ENCODE data around the gene LDB3.

Gene LDB3

GRCh38 chr10:86665218-86665607 lies 3.1 kb upstream of the LDB3 start:
- no peak for DNase-seq

- DNase-seq = no peak
Observed at GRCh38 chr10:86665868-86666267, 2.4 kb upstream of the LDB3 start.

- DNase-seq = no peak
Observed at GRCh38 chr10:86666538-86666937, 1.8 kb upstream of the LDB3 start.

- DNase-seq = no peak
Observed at GRCh38 chr10:86667421-86668181, 710 bp upstream of the LDB3 start.

- no peak for DNase-seq
Observed at GRCh38 chr10:86670290-86670811, 2.0 kb downstream of the LDB3 start.

DNA sequence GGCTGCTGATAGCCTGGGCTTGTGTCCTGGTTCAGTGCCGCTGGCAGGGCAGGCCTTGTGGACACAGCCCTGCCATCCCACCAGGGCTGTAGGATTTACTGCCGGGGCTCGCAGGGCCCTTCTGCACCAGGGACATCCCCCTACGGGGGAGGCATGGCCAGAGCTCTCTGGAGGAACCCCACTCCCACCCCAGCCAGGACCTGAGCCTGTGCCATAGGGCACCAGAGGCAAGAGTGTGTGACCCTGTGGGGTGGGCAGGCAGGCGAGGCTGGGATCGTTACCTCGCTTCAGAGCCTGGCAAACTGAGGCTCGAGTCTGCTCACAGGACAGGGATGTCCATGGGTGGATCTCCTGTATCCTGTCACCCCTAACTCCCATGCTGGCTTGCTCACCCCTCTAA lies 2.6 kb downstream of the LDB3 start:
- no peak for DNase-seq

- DNase-seq = no peak
Observed at GRCh38 chr10:86671419-86671818, 3.1 kb downstream of the LDB3 start.

- no peak for DNase-seq
Observed at GRCh38 chr10:86671985-86672710, 3.8 kb downstream of the LDB3 start.

GRCh38 chr10:86673216-86673826 lies 5.0 kb downstream of the LDB3 start:
- no peak for DNase-seq

GRCh38 chr10:86673827-86674581 lies 5.7 kb downstream of the LDB3 start:
- no peak for DNase-seq

GRCh38 chr10:86674912-86675311 lies 6.6 kb downstream of the LDB3 start:
- DNase-seq = no peak

- DNase-seq = no peak
Observed at GRCh38 chr10:86677374-86677773, 9.1 kb downstream of the LDB3 start.

GRCh38 chr10:86678999-86679792 lies 10.9 kb downstream of the LDB3 start:
- DNase-seq = no peak

DNA sequence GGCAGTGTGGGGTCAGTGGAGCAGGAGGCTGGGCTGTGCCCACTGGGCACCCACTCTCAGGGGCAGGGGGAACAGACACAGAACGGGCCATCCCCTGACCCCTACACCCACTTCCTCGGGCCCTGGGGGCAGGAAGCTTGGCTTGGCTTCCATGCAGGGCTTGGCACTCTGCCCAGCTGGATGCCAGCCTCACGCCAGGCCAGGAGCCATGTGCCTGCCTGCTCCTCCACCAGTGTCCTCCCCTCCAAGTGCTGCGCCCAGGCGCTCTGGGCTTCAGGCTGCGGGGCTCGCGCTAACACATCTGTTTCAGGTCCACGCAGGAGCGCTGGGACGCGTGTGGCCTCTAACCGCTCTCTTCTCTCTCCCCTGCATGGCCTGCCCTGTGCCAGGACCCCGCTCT lies 12.7 kb downstream of the LDB3 start:
- DNase-seq = no peak

DNA sequence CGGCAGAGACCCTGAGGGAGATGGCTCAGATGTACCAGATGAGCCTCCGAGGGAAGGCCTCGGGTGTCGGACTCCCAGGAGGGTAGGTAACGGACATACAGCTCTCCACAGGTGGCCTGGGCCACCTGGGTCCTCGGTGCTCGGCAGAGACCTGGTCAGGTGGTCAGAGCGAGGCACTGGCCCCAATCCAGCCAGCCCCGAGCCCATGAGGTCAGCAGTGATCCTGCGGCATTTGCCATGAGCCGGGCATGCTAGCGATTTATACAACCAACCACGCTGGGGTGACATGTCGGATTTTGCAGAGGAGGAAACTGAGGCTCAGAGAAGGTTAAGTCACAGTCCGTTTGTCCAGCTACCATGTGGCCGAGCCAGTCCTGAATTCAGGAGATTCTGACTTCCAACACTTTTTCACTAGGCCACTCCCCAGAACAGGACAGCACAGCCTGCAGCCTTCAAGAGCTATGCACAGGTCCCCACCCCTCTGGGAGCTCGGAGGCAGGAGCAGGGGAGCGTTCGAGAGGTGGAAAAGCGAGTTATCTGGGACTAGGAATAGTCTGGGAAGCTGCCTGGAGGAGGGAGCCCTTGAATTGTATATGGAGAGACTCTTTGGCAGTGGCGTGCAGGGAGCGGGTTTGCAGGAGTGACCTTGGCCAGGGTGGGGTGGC lies 13.5 kb downstream of the LDB3 start:
- no peak for DNase-seq

DNA sequence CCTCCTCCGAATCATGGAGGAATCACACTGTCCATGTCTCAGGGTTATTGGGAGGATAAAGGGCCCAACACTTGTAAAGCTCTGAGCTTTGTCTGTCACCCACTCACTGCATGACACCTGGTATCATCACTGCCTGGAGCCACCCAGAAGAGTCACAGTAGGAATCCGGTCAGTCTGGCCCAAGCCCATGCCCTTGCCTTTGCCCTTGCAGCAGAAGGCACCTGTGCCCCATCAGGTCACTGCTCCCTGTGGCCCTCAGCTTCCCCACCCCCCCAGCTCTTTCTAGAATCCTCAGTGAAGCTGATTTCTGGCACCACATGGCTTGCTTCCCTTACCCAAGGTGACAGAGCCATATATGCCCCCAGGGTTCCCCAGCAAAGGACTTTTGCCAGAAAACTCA lies 14.4 kb downstream of the LDB3 start:
- no peak for DNase-seq

- DNase-seq = no peak
Observed at GRCh38 chr10:86684331-86685097, 16.2 kb downstream of the LDB3 start.

- DNase-seq = no peak
Observed at GRCh38 chr10:86685416-86685815, 17.1 kb downstream of the LDB3 start.

DNA sequence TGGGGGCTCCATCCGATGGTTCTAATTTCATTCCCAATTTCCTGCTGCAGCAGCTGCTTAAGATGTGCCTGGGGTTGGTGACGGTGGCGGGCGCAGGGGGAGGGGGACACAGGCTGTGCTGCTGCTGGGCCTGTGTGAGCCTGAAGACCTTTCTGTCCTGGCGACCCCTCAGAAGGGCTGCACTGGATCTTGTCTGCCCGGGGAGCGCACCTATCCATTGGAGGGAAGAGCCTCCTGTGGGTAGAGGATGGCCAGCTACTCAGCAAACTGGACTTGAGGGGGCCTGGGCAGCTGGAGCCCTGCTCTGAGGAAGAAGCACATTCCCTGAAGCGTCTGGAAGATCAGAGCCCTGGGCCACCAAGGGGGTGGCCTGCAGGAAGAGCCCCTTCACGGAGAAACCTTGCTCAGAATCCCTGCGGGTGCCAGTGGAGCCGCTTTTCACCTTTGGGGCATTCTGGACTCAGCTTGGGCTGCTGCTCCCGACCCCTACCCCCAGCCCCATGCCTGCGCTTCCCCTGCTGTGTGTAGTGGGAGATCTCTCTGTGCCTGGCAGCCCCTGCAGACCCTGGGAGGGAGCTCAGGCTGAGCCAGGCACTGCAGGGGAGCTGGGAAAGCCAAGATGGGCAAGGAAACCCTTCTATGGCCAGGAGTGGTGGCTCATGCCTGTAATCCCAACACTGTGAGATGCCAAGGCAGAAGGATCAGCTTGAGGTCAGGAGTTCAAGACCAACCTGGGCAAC lies 17.8 kb downstream of the LDB3 start:
- DNase-seq = no peak

GRCh38 chr10:86686972-86687371 lies 18.7 kb downstream of the LDB3 start:
- no peak for DNase-seq

Measured in T1000 (cell line).